Naive thymus-derived CD4-positive, alpha-beta T cell (primary cell): ENCODE measurements around the gene CLDN2. TPM values are rescaled to one million over a fixed set of nuclear protein-coding genes. Genes with fewer than 3 reads are reported as not detected.

ENCODE experiments used
- ATAC-seq: fragments of 150-1000 bp; cut with Tn5 transposase; 2 replicates; pipeline ENCODE4 v1.10.0; 2021; ENCODE audit warnings: mild to moderate bottlenecking, moderate library complexity
- CTCF ChIA-PET: fragments of 350-600 bp; sonication (Branson Sonifier 250); formaldehyde crosslinking; loops from one replicate; lab custom pipeline; 2021; ENCODE audit warnings: antibody characterized with exemption; lab: Charles Lee
- POLR2A ChIA-PET: fragments of 350-600 bp; sonication (Branson Sonifier 250); formaldehyde crosslinking; loops from one replicate; lab custom pipeline; 2021; ENCODE audit warnings: antibody characterized with exemption, inconsistent platforms; lab: Charles Lee
- DNase-seq, 9 donors: peaks; one replicate each; pipeline versions ENCODE4 v3.0.0 to v3.0.0-alpha.2; 2020 to 2022; ENCODE audit warnings: mixed read lengths in 1 of 9
- H3K27ac ChIP-seq: one replicate; pipeline ENCODE4 v1.7.0; 2013; ENCODE audit warnings: mild to moderate bottlenecking, low read depth, low read length, moderate library complexity
- H3K27me3 ChIP-seq, 2 donors: one replicate each; pipeline ENCODE4 v1.7.0; 2013; ENCODE audit warnings: low read length in 2 of 2, mild to moderate bottlenecking in 2 of 2, moderate library complexity in 2 of 2; ENCODE audit not compliant: control insufficient read depth in 2 of 2, insufficient read depth in 2 of 2
- H3K36me3 ChIP-seq, 3 experiments: 1 replicate in 2 of 3; 2 replicates in 1 of 3; pipeline ENCODE4 v1.7.0; 2013; ENCODE audit warnings: low read length in 3 of 3, mild to moderate bottlenecking in 3 of 3, moderate library complexity in 1 of 3; ENCODE audit not compliant: insufficient read depth in 3 of 3, control insufficient read depth in 2 of 3
- H3K4me1 ChIP-seq, 2 donors: one replicate each; pipeline ENCODE4 v1.7.0; 2013; ENCODE audit warnings: low read length in 2 of 2, mild to moderate bottlenecking in 2 of 2, moderate library complexity in 1 of 2; ENCODE audit not compliant: control insufficient read depth in 2 of 2, insufficient read depth in 2 of 2
- H3K4me3 ChIP-seq: 2 replicates; pipeline ENCODE4 v1.7.0; 2013; ENCODE audit warnings: mild to moderate bottlenecking, low read length
- H3K9me3 ChIP-seq, 3 experiments: 1 replicate in 2 of 3; 2 replicates in 1 of 3; pipeline ENCODE4 v1.7.0; 2013; ENCODE audit warnings: low read length in 3 of 3; ENCODE audit not compliant: control insufficient read depth in 2 of 3
- H3K27ac Mint-ChIP-seq, 9 donors: one replicate each; pipeline ENCODE4 v1.8.0; 2020 to 2022; ENCODE audit warnings: mixed read lengths in 9 of 9, mild to moderate bottlenecking in 8 of 9, moderate library complexity in 5 of 9, inconsistent platforms in 2 of 9
- H3K27me3 Mint-ChIP-seq, 5 donors: one replicate each; pipeline ENCODE4 v1.8.0; 2021 to 2022; ENCODE audit warnings: mixed read lengths in 5 of 5, mild to moderate bottlenecking in 1 of 5
- H3K36me3 Mint-ChIP-seq, 5 donors: one replicate each; pipeline ENCODE4 v1.8.0; 2020 to 2022; ENCODE audit warnings: mixed read lengths in 5 of 5, mild to moderate bottlenecking in 3 of 5, inconsistent platforms in 1 of 5
- H3K4me1 Mint-ChIP-seq, 7 donors: one replicate each; pipeline ENCODE4 v1.8.0; 2020 to 2022; ENCODE audit warnings: mixed read lengths in 7 of 7, mild to moderate bottlenecking in 3 of 7, inconsistent platforms in 1 of 7
- H3K4me3 Mint-ChIP-seq, 10 donors: one replicate each; pipeline ENCODE4 v1.8.0; 2020 to 2022; ENCODE audit warnings: mild to moderate bottlenecking in 10 of 10, mixed read lengths in 10 of 10, moderate library complexity in 6 of 10, inconsistent platforms in 2 of 10
- H3K9me3 Mint-ChIP-seq, 11 donors: one replicate each; pipeline ENCODE4 v1.8.0; 2020 to 2022; ENCODE audit warnings: mixed read lengths in 11 of 11, mild to moderate bottlenecking in 4 of 11, inconsistent platforms in 1 of 11, moderate library complexity in 1 of 11
- intact Hi-C, 2 donors: fragments of 100-400 bp; cut with micrococcal nuclease; formaldehyde crosslinking; loops; one replicate each; pipeline ENCODE4 v1.15.1; 2023
- polyA plus RNA-seq, 2 donors: library from polyadenylated mRNA; unstranded; fragments of 300-500 nt; fragmentation: Illumina TruSeq; gene quantifications; one replicate each; pipeline ENCODE4 v1.2.3, GENCODE V29; 2021
- total RNA-seq, 6 experiments: library from RNA in 5 of 6; stranded (reverse) in 5 of 6; gene quantifications; 1 replicate in 5 of 6; 2 replicates in 1 of 6; pipeline ENCODE4 v1.2.3 and lab custom pipeline; 2021 to 2026

CLDN2 gene
- total and polyA plus RNA-seq, 7 experiments from 2014 or later, result not detected

- Histone ChIP-seq H3K27me3 (no peaks in the 10 kb centered on the region), H3K27ac (no peak overlapping the region), H3K4me1 (peaks cover 0 to 4% of the 10 kb centered on the region in 2 donors), H3K9me3 (no peaks in the 10 kb centered on the region), H3K4me3 (no peak overlapping the region), H3K36me3 (no peaks in the 10 kb centered on the region)
- intact Hi-C loops, result no loop called here
- ChIA-PET POLR2A (no interaction called here), CTCF (no interaction called here)
- no peak overlapping the region for H3K4me3 Mint-ChIP-seq
- no peaks in the 10 kb centered on the region for H3K9me3 Mint-ChIP-seq
- no peaks in the 10 kb centered on the region for H3K27me3 Mint-ChIP-seq
- H3K36me3 Mint-ChIP-seq, result no peaks in the 10 kb centered on the region
- DNase-seq (no peak), ATAC-seq (no peak)
- H3K4me1 Mint-ChIP-seq, result peaks cover 0 to 14% (median 6%) of the 10 kb centered on the region in 7 donors
- H3K27ac Mint-ChIP-seq, result no peak overlapping the region
Measured at GRCh38 chrX:106931831-106932491, 11.8 kb downstream of the CLDN2 start.

- Mint-ChIP-seq H3K27ac (peak overlapping the region in 2 of 9 donors; percentile 23 to 37), H3K36me3 (no peaks in the 10 kb centered on the region), H3K4me3 (no peak overlapping the region), H3K27me3 (no peaks in the 10 kb centered on the region), H3K4me1 (peaks cover 0 to 14% (median 6%) of the 10 kb centered on the region in 7 donors), H3K9me3 (no peaks in the 10 kb centered on the region)
- ChIA-PET POLR2A (no interaction called here), CTCF (no interaction called here)
- Histone ChIP-seq H3K4me1 (peaks cover 0 to 4% of the 10 kb centered on the region in 2 donors), H3K27me3 (no peaks in the 10 kb centered on the region), H3K36me3 (no peaks in the 10 kb centered on the region), H3K4me3 (no peak overlapping the region), H3K27ac (no peak overlapping the region), H3K9me3 (no peaks in the 10 kb centered on the region)
- ATAC-seq, result no peak
- no peak for DNase-seq
- intact Hi-C loops, result no loop called here
Measured at GRCh38 chrX:106932492-106932923, 12.3 kb downstream of the CLDN2 start.

- Mint-ChIP-seq H3K9me3 (no peaks in the 10 kb centered on the region), H3K36me3 (no peaks in the 10 kb centered on the region), H3K27me3 (no peaks in the 10 kb centered on the region), H3K4me3 (no peak overlapping the region), H3K27ac (peak overlapping the region in 5 of 9 donors; percentile 4 to 54 (median 37)), H3K4me1 (peaks cover 0 to 14% (median 6%) of the 10 kb centered on the region in 7 donors)
- H3K4me1 ChIP-seq, result peaks cover 0 to 4% of the 10 kb centered on the region in 2 donors
- no peaks in the 10 kb centered on the region for H3K27me3 ChIP-seq
- no peak overlapping the region for H3K4me3 ChIP-seq
- H3K27ac ChIP-seq, result no peak overlapping the region
- H3K9me3 ChIP-seq, result no peaks in the 10 kb centered on the region
- CTCF ChIA-PET, result no interaction called here
- no peak for DNase-seq
- H3K36me3 ChIP-seq, result no peaks in the 10 kb centered on the region
- intact Hi-C loops, result no loop called here
- POLR2A ChIA-PET, result no interaction called here
- ATAC-seq, result no peak
Measured at GRCh38 chrX:106932960-106933537, 12.8 kb downstream of the CLDN2 start.

GRCh38 chrX:106933538-106933961 lies 13.3 kb downstream of the CLDN2 start:
- Mint-ChIP-seq H3K36me3 (no peaks in the 10 kb centered on the region), H3K4me3 (no peak overlapping the region), H3K9me3 (no peaks in the 10 kb centered on the region), H3K27ac (peak overlapping the region in 4 of 9 donors; percentile 37 to 54 (median 48)), H3K27me3 (no peaks in the 10 kb centered on the region), H3K4me1 (peaks cover 0 to 14% (median 6%) of the 10 kb centered on the region in 7 donors)
- Histone ChIP-seq H3K4me1 (peaks cover 0 to 4% of the 10 kb centered on the region in 2 donors), H3K27ac (no peak overlapping the region), H3K9me3 (no peaks in the 10 kb centered on the region), H3K4me3 (no peak overlapping the region), H3K27me3 (no peaks in the 10 kb centered on the region), H3K36me3 (no peaks in the 10 kb centered on the region)
- DNase-seq, result peak in 1 of 9 donors; percentile 2
- ChIA-PET POLR2A (no interaction called here), CTCF (no interaction called here)
- ATAC-seq, result no peak
- intact Hi-C loops, result no loop called here

GRCh38 chrX:106935175-106935574 lies 15.0 kb downstream of the CLDN2 start:
- ATAC-seq (no peak), DNase-seq (no peak)
- H3K36me3 ChIP-seq, result no peaks in the 10 kb centered on the region
- H3K27me3 Mint-ChIP-seq, result no peaks in the 10 kb centered on the region
- POLR2A ChIA-PET, result no interaction called here
- H3K4me3 Mint-ChIP-seq, result no peak overlapping the region
- H3K9me3 ChIP-seq, result no peaks in the 10 kb centered on the region
- H3K4me1 Mint-ChIP-seq, result peaks cover 0 to 14% (median 6%) of the 10 kb centered on the region in 7 donors
- CTCF ChIA-PET, result no interaction called here
- no peak overlapping the region for H3K27ac ChIP-seq
- no peak overlapping the region for H3K4me3 ChIP-seq
- H3K27ac Mint-ChIP-seq, result no peak overlapping the region
- H3K36me3 Mint-ChIP-seq, result no peaks in the 10 kb centered on the region
- H3K4me1 ChIP-seq, result peaks cover 0 to 4% of the 10 kb centered on the region in 2 donors
- intact Hi-C loops, result no loop called here
- no peaks in the 10 kb centered on the region for H3K9me3 Mint-ChIP-seq
- no peaks in the 10 kb centered on the region for H3K27me3 ChIP-seq

GRCh38 chrX:106936246-106936645 lies 16.0 kb downstream of the CLDN2 start:
- H3K27me3 Mint-ChIP-seq, result no peaks in the 10 kb centered on the region
- no peak overlapping the region for H3K4me3 Mint-ChIP-seq
- Histone ChIP-seq H3K4me1 (peaks cover 0 to 4% of the 10 kb centered on the region in 2 donors), H3K27me3 (no peaks in the 10 kb centered on the region), H3K4me3 (no peak overlapping the region), H3K9me3 (no peaks in the 10 kb centered on the region), H3K27ac (no peak overlapping the region), H3K36me3 (no peaks in the 10 kb centered on the region)
- intact Hi-C loops, result no loop called here
- CTCF ChIA-PET, result no interaction called here
- peaks cover 0 to 14% (median 6%) of the 10 kb centered on the region in 7 donors for H3K4me1 Mint-ChIP-seq
- no peak for DNase-seq
- H3K27ac Mint-ChIP-seq, result no peak overlapping the region
- H3K9me3 Mint-ChIP-seq, result no peaks in the 10 kb centered on the region
- POLR2A ChIA-PET, result no interaction called here
- H3K36me3 Mint-ChIP-seq, result peaks cover 0 to 4% (median 0%) of the 10 kb centered on the region in 5 donors
- ATAC-seq, result no peak

- no peaks in the 10 kb centered on the region for H3K9me3 ChIP-seq
- intact Hi-C loops, result no loop called here
- H3K4me3 Mint-ChIP-seq, result no peak overlapping the region
- DNase-seq (no peak), ATAC-seq (no peak)
- no peaks in the 10 kb centered on the region for H3K27me3 ChIP-seq
- ChIA-PET CTCF (no interaction called here), POLR2A (no interaction called here)
- no peaks in the 10 kb centered on the region for H3K4me1 ChIP-seq
- H3K4me3 ChIP-seq, result no peak overlapping the region
- no peaks in the 10 kb centered on the region for H3K27me3 Mint-ChIP-seq
- H3K27ac Mint-ChIP-seq, result no peak overlapping the region
- H3K36me3 ChIP-seq, result peaks cover 0 to 5% (median 0%) of the 10 kb centered on the region in 3 experiments
- H3K9me3 Mint-ChIP-seq, result no peaks in the 10 kb centered on the region
- peaks cover 0 to 18% (median 9%) of the 10 kb centered on the region in 5 donors for H3K36me3 Mint-ChIP-seq
- no peak overlapping the region for H3K27ac ChIP-seq
- H3K4me1 Mint-ChIP-seq, result peaks cover 0 to 2% (median 0%) of the 10 kb centered on the region in 7 donors
Measured at GRCh38 chrX:106939566-106939965, 19.4 kb downstream of the CLDN2 start.
